Activated naive CD4-positive, alpha-beta T cell treated with anti-CD3 and anti-CD28 coated beads for 36 hours (primary cell): Measurements from ENCODE around the gene RNF34. TPM values are rescaled to one million over a fixed set of nuclear protein-coding genes. Genes with fewer than 3 reads are reported as not detected.
A peak's percentile ranks its signal among the peaks of the same experiment; 100 is the strongest.

Experiments used
- CTCF ChIA-PET: fragments of 350-600 bp; sonication (Branson Sonifier 250); formaldehyde crosslinking; loops from one replicate; lab custom pipeline; 2021; ENCODE audit warnings: antibody characterized with exemption; lab: Charles Lee
- DNase-seq: peaks from one replicate; pipeline ENCODE4 v3.0.0-alpha.2; 2020
- H3K27ac Mint-ChIP-seq: one replicate; pipeline ENCODE4 v1.8.0; 2021; ENCODE audit warnings: mild to moderate bottlenecking, mixed read lengths
- H3K27me3 Mint-ChIP-seq: one replicate; pipeline ENCODE4 v1.8.0; 2021; ENCODE audit warnings: low read depth, mixed read lengths
- H3K36me3 Mint-ChIP-seq: one replicate; pipeline ENCODE4 v1.8.0; 2021; ENCODE audit warnings: low read depth, mixed read lengths
- H3K4me1 Mint-ChIP-seq: one replicate; pipeline ENCODE4 v1.8.0; 2021; ENCODE audit warnings: low read depth, mixed read lengths
- H3K4me3 Mint-ChIP-seq: one replicate; pipeline ENCODE4 v1.8.0; 2021; ENCODE audit warnings: mild to moderate bottlenecking, moderate library complexity, mixed read lengths
- H3K9me3 Mint-ChIP-seq: one replicate; pipeline ENCODE4 v1.8.0; 2021; ENCODE audit warnings: mixed read lengths
- intact Hi-C: fragments of 100-400 bp; cut with micrococcal nuclease; formaldehyde crosslinking; loops from one replicate; pipeline ENCODE4 v1.15.1; 2023
- total RNA-seq, 2 experiments: library from RNA; stranded (reverse); gene quantifications; one replicate each; pipeline ENCODE4 v1.2.3, GENCODE V29; 2021

The RNF34 gene
- 10 to 100 TPM; 54.1 to 57.0 TPM for total RNA-seq

GRCh38 chr12:121399391-121400331, at the start of gene RNF34:
Gene RNF34, plus strand, starts transcription at chr12:121400118. Its CDS starts 95 bp downstream, at chr12:121400213.
- peak; percentile 99 for DNase-seq
- Mint-ChIP-seq H3K4me3 (peak within 1 kb of the TSS; percentile 87), H3K36me3 (peaks cover 11% of the 10 kb centered on the region), H3K9me3 (no peaks in the 10 kb centered on the region), H3K27ac (peak within 1 kb of the TSS; percentile 93), H3K27me3 (no peaks in the 10 kb centered on the region), H3K4me1 (peaks cover 32% of the 10 kb centered on the region)
- CTCF ChIA-PET = interaction anchor here (0.6 to 2.8 kb wide), 7 partner anchors 16 to 360 kb away, joined by 5 to 17 read pairs (median 8); partner anchors contain the start of genes ANAPC5 and OASL
- intact Hi-C loops = loop anchor here (1.0 to 5.0 kb wide), 9 partner anchors 47 to 489 kb away; partner anchors contain the start of genes ANAPC5, KDM2B, PSMD9 and RHOF

- CTCF ChIA-PET = interaction anchor here (0.6 to 3.1 kb wide), 7 partner anchors 12 to 90 kb away, joined by 3 to 14 read pairs (median 5); partner anchors contain the start of gene RNF34
- Mint-ChIP-seq H3K4me1 (peaks cover 25% of the 10 kb centered on the region), H3K9me3 (no peaks in the 10 kb centered on the region), H3K4me3 (peak within 1 kb of the TSS; percentile 98), H3K27ac (peak within 1 kb of the TSS; percentile 86), H3K36me3 (peaks cover 9% of the 10 kb centered on the region), H3K27me3 (no peaks in the 10 kb centered on the region)
- DNase-seq = peak; percentile 96
- intact Hi-C loops = loop anchor here (1.0 to 2.0 kb wide), 6 partner anchors 48 to 666 kb away; partner anchors contain the start of genes RHOF and RNF34
Measured at GRCh38 chr12:121351820-121352681, 47.9 kb upstream of the RNF34 start, which contains the start of gene ANAPC5. Gene ANAPC5, minus strand, starts transcription at chr12:121352411. Its CDS starts 71 bp downstream, at chr12:121352340.

GRCh38 chr12:121352682-121353018, 47.3 kb upstream of the RNF34 start:
- Mint-ChIP-seq H3K4me3 (peak overlapping the region; percentile 98), H3K27ac (peak overlapping the region; percentile 86), H3K4me1 (peaks cover 24% of the 10 kb centered on the region), H3K36me3 (peaks cover 7% of the 10 kb centered on the region), H3K9me3 (no peaks in the 10 kb centered on the region), H3K27me3 (no peaks in the 10 kb centered on the region)
- intact Hi-C loops = loop anchor here (1.0 to 2.0 kb wide), 6 partner anchors 48 to 666 kb away; partner anchors contain the start of genes RHOF and RNF34
- no peak for DNase-seq
- CTCF ChIA-PET = interaction anchor here (0.6 to 1.5 kb wide), 3 partner anchors 12 to 50 kb away, joined by 3 to 8 read pairs (median 5); partner anchors contain the start of gene RNF34

GRCh38 chr12:121355818-121356217, 44.1 kb upstream of the RNF34 start:
- Mint-ChIP-seq H3K9me3 (no peaks in the 10 kb centered on the region), H3K4me3 (no peak overlapping the region), H3K4me1 (peaks cover 10% of the 10 kb centered on the region), H3K27me3 (no peaks in the 10 kb centered on the region), H3K27ac (no peak overlapping the region), H3K36me3 (peaks cover 3% of the 10 kb centered on the region)
- intact Hi-C loops = no loop called here
- no peak for DNase-seq
- CTCF ChIA-PET = interaction anchor here (1.1 kb wide), 1 partner anchor 9 kb away, joined by 3 read pairs; no protein-coding TSS in a partner anchor

GRCh38 chr12:121356657-121357056, 43.3 kb upstream of the RNF34 start:
- Mint-ChIP-seq H3K9me3 (no peaks in the 10 kb centered on the region), H3K36me3 (peaks cover 3% of the 10 kb centered on the region), H3K4me3 (no peak overlapping the region), H3K27ac (no peak overlapping the region), H3K4me1 (peaks cover 8% of the 10 kb centered on the region), H3K27me3 (no peaks in the 10 kb centered on the region)
- no peak for DNase-seq
- CTCF ChIA-PET = interaction anchor here (0.7 kb wide), 1 partner anchor 841 kb away, joined by 5 read pairs; no protein-coding TSS in a partner anchor
- intact Hi-C loops = no loop called here

GRCh38 chr12:121357331-121357730, 42.6 kb upstream of the RNF34 start:
- Mint-ChIP-seq H3K27me3 (no peaks in the 10 kb centered on the region), H3K4me3 (no peak overlapping the region), H3K4me1 (peaks cover 8% of the 10 kb centered on the region), H3K9me3 (no peaks in the 10 kb centered on the region), H3K27ac (no peak overlapping the region), H3K36me3 (no peaks in the 10 kb centered on the region)
- intact Hi-C loops = no loop called here
- CTCF ChIA-PET = interaction anchor here (0.7 kb wide), 1 partner anchor 842 kb away, joined by 5 read pairs; no protein-coding TSS in a partner anchor
- no peak for DNase-seq

DNA sequence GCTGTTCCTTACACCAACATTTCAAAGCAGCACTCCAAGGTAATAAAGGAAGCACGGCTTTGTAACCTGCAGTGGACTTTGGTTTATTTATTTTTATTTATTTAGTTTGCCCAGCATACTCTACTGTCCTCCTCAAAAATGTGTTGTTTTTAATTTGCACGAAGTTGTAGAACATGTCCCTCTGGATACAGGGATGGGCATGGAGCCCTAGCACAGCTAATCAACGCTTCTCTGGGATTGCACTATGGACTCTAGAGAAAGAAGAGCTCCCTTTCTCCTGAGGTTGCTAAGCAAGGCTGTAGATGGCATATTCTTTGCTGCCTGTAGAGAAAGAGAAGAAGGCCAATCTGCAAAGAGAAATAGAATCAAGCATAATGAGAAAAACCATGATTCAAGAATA, 41.8 kb upstream of the RNF34 start:
- Mint-ChIP-seq H3K27ac (no peak overlapping the region), H3K4me3 (no peak overlapping the region), H3K27me3 (no peaks in the 10 kb centered on the region), H3K4me1 (peaks cover 4% of the 10 kb centered on the region), H3K36me3 (no peaks in the 10 kb centered on the region), H3K9me3 (no peaks in the 10 kb centered on the region)
- DNase-seq = no peak
- intact Hi-C loops = no loop called here
- CTCF ChIA-PET = interaction anchor here (0.6 to 1.3 kb wide), 2 partner anchors 24 to 111 kb away, joined by 3 read pairs; no protein-coding TSS in a partner anchor

GRCh38 chr12:121364683-121365121, 35.2 kb upstream of the RNF34 start:
- Mint-ChIP-seq H3K4me3 (no peak overlapping the region), H3K4me1 (no peaks in the 10 kb centered on the region), H3K9me3 (no peaks in the 10 kb centered on the region), H3K27ac (no peak overlapping the region), H3K36me3 (no peaks in the 10 kb centered on the region), H3K27me3 (peaks cover 15% of the 10 kb centered on the region)
- intact Hi-C loops = no loop called here
- CTCF ChIA-PET = interaction anchor here (0.5 to 1.8 kb wide), 3 partner anchors 13 to 52 kb away, joined by 3 to 5 read pairs (median 3); partner anchors contain the start of gene ANAPC5
- no peak for DNase-seq

DNA sequence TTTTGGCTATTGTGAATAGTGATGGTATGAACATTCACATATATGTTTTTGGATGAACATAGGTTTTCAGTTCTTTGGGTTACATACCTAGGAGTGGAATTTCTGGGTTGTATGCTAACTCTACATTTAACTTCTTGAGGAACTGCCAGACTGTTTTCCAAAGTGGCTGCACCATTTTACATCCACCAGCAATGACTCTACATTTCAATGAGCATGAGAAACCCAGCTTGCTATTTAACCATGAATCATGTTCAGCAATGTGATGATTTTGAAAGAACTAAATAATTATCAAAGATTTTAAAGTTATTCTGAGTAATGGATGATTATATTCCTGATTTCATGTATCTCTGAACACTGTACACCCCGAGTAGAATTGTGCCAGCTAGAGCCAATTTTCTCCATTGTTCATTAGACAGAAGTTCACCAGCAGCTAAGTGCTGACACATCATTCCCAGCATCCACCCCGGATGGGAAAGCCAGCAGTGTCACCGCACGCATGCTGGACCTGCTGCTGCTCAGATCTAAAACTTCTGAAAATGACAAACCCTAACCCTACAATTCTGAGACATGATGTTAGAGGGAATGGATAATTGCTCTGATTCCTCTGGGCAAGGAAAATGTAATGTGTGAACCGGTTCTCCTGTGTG, 34.4 kb upstream of the RNF34 start:
- no peaks in the 10 kb centered on the region for H3K4me1 Mint-ChIP-seq
- H3K9me3 Mint-ChIP-seq = no peaks in the 10 kb centered on the region
- no peak overlapping the region for H3K4me3 Mint-ChIP-seq
- peaks cover 15% of the 10 kb centered on the region for H3K27me3 Mint-ChIP-seq
- intact Hi-C loops = no loop called here
- H3K36me3 Mint-ChIP-seq = no peaks in the 10 kb centered on the region
- DNase-seq = no peak
- CTCF ChIA-PET = interaction anchor here (1.1 to 1.8 kb wide), 2 partner anchors 13 to 77 kb away, joined by 3 to 5 read pairs; partner anchors contain the start of gene ANAPC5
- no peak overlapping the region for H3K27ac Mint-ChIP-seq

DNA sequence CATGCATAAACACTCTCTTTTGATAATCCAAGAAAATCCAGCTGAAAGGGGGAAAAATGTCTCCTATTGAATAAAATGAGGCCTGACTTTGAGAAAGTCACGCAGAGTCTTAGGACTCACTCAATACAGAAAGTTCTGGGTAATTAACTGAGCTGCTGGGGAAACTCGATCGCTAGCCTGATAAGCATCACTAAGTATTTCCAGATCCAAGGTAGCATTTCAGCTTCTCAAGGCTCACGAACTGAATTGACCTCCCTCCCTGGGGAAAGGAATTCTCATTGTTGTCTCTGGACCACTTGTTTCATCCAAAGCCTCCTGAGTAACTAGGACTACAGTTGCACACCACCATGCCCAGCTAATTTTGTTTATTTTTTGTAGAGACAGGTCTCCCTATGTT, 33.9 kb upstream of the RNF34 start:
- no peak for DNase-seq
- H3K27me3 Mint-ChIP-seq = peaks cover 15% of the 10 kb centered on the region
- H3K4me1 Mint-ChIP-seq = no peaks in the 10 kb centered on the region
- no peaks in the 10 kb centered on the region for H3K9me3 Mint-ChIP-seq
- H3K4me3 Mint-ChIP-seq = no peak overlapping the region
- no peaks in the 10 kb centered on the region for H3K36me3 Mint-ChIP-seq
- CTCF ChIA-PET = interaction anchor here (0.5 to 1.1 kb wide), 3 partner anchors 32 to 332 kb away, joined by 3 to 4 read pairs (median 3); no protein-coding TSS in a partner anchor
- intact Hi-C loops = no loop called here
- H3K27ac Mint-ChIP-seq = no peak overlapping the region

GRCh38 chr12:121371404-121371803, 28.5 kb upstream of the RNF34 start:
- intact Hi-C loops = no loop called here
- Mint-ChIP-seq H3K27ac (no peak overlapping the region), H3K27me3 (no peaks in the 10 kb centered on the region), H3K4me1 (no peaks in the 10 kb centered on the region), H3K36me3 (no peaks in the 10 kb centered on the region), H3K4me3 (no peak overlapping the region), H3K9me3 (no peaks in the 10 kb centered on the region)
- CTCF ChIA-PET = interaction anchor here (0.6 to 0.8 kb wide), 2 partner anchors 71 to 423 kb away, joined by 3 to 4 read pairs; no protein-coding TSS in a partner anchor
- DNase-seq = no peak
